DOHH2 (cell line): ENCODE results near the gene GIPC3.

Experiments
- EZH2phosphoT487 ChIP-seq: fragments of 200-600 bp; sonication (generic); IDR thresholded peaks from 2 replicates; pipeline ENCODE4 v1.6.1; 2017; ENCODE audit warnings: borderline replicate concordance, mild to moderate bottlenecking, antibody characterized with exemption, low read length, moderate library complexity, mixed read lengths
- TF ChIP-seq, protein P1 (sequence below): fragments of 200-600 bp; sonication (generic); IDR thresholded peaks from one replicate; pipeline ENCODE4 v1.5.1; 2014; ENCODE audit warnings: antibody characterized with exemption, mild to moderate bottlenecking, low read depth, low read length; ENCODE audit not compliant: poor library complexity, severe bottlenecking

DNA sequence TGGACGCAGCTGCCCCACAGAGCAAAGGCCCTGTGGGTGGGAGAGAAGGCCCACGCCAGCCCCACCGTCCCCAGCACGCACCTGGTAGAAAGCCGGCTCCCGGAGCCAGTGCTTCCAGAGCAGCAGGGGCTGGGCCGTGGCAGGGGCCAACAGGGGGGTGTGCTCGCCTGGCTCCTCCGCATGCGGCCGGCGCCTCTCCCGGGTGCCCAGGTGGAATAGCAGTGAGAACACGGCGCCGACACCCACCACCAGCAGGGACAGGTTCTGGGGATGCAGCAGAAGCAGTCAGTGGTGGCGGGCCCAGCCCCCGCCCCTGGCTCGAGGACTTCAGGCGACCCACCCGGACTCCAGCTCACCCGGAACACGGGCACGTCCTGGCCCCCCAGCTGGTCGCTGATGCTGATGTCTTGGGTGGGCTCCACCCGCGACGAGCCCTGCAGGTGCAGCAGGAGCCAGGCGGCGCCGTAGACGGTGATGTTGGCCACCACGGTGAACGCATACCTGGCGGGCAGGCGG, 37.5 kb upstream of the GIPC3 start:
- TF ChIP-seq, protein P1, sequence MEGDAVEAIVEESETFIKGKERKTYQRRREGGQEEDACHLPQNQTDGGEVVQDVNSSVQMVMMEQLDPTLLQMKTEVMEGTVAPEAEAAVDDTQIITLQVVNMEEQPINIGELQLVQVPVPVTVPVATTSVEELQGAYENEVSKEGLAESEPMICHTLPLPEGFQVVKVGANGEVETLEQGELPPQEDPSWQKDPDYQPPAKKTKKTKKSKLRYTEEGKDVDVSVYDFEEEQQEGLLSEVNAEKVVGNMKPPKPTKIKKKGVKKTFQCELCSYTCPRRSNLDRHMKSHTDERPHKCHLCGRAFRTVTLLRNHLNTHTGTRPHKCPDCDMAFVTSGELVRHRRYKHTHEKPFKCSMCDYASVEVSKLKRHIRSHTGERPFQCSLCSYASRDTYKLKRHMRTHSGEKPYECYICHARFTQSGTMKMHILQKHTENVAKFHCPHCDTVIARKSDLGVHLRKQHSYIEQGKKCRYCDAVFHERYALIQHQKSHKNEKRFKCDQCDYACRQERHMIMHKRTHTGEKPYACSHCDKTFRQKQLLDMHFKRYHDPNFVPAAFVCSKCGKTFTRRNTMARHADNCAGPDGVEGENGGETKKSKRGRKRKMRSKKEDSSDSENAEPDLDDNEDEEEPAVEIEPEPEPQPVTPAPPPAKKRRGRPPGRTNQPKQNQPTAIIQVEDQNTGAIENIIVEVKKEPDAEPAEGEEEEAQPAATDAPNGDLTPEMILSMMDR = peak; percentile 29
- TF ChIP-seq EZH2phosphoT487 = no peak
